ENCODE data around the gene P3H1. TPM values are rescaled to one million over a fixed set of nuclear protein-coding genes. Genes with fewer than 3 reads are reported as not detected.

Gene P3H1
- total and polyA plus RNA-seq, 12 donors: 5.0 to 31.4 (median 9.0) TPM

GRCh38 chr1:42739753-42740700, 26.8 kb downstream of the P3H1 start, which contains the start of gene CLDN19:
Gene CLDN19 (minus strand): TSS chr1:42740236. CDS start chr1:42740063, 173 bp downstream.
- Histone ChIP-seq H3K4me1 (peaks cover 0 to 15% (median 0%) of the 10 kb centered on the region in 9 donors), H3K9me3 (no peaks in the 10 kb centered on the region), H3K4me3 (no peak within 1 kb of the TSS), H3K27me3 (no peaks in the 10 kb centered on the region), H3K36me3 (no peaks in the 10 kb centered on the region), H3K27ac (no peak within 1 kb of the TSS)
- 65 to 67% methylated on average over 27 of the region's 27 CpGs for WGBS, 2 donors
- intact Hi-C loops (cut with DNase I): loop anchor here in 3 of 10 donors (10.0 kb wide), 3 partner anchors 395 to 595 kb away; partner anchors contain the start of gene GUCA2B (in 1 of the 3)
- no peak for ATAC-seq
- no peak for TF ChIP-seq CTCF (IDR thresholded peaks at IDR 0.05)
- no peak for DNase-seq

GRCh38 chr1:42738678-42739226, 28.1 kb downstream of the P3H1 start:
- H3K36me3 ChIP-seq: no peaks in the 10 kb centered on the region
- intact Hi-C loops (cut with DNase I): no loop called here
- no peak overlapping the region for H3K27ac ChIP-seq
- H3K9me3 ChIP-seq: no peaks in the 10 kb centered on the region
- TF ChIP-seq CTCF (IDR thresholded peaks at IDR 0.05): no peak
- WGBS, 2 donors: 79 to 82% methylated on average over 8 of the region's 8 CpGs
- no peaks in the 10 kb centered on the region for H3K27me3 ChIP-seq
- DNase-seq (no peak), ATAC-seq (no peak)
- peaks cover 0 to 15% (median 0%) of the 10 kb centered on the region in 9 donors for H3K4me1 ChIP-seq
- no peak overlapping the region for H3K4me3 ChIP-seq

GRCh38 chr1:42737986-42738677, 28.7 kb downstream of the P3H1 start:
- no peaks in the 10 kb centered on the region for H3K36me3 ChIP-seq
- H3K4me1 ChIP-seq: peaks cover 0 to 15% (median 0%) of the 10 kb centered on the region in 9 donors
- ATAC-seq: no peak
- no peaks in the 10 kb centered on the region for H3K27me3 ChIP-seq
- DNase-seq: no peak
- no peak overlapping the region for H3K4me3 ChIP-seq
- no peaks in the 10 kb centered on the region for H3K9me3 ChIP-seq
- WGBS, 2 donors: 86 to 90% methylated on average over 21 of the region's 21 CpGs
- intact Hi-C loops (cut with DNase I): no loop called here
- no peak overlapping the region for H3K27ac ChIP-seq
- no peak for TF ChIP-seq CTCF (IDR thresholded peaks at IDR 0.05)

GRCh38 chr1:42737257-42737656, 29.6 kb downstream of the P3H1 start:
- peak in 6 of 8 donors; percentile 16 to 44 (median 24) for ATAC-seq
- H3K36me3 ChIP-seq: no peaks in the 10 kb centered on the region
- no peak for DNase-seq
- no peak overlapping the region for H3K4me3 ChIP-seq
- no peak for TF ChIP-seq CTCF (IDR thresholded peaks at IDR 0.05)
- no peaks in the 10 kb centered on the region for H3K27me3 ChIP-seq
- H3K27ac ChIP-seq: no peak overlapping the region
- intact Hi-C loops (cut with DNase I): no loop called here
- no peaks in the 10 kb centered on the region for H3K9me3 ChIP-seq
- WGBS, 2 donors: 53 to 60% methylated on average over 5 of the region's 5 CpGs
- H3K4me1 ChIP-seq: peaks cover 0 to 15% (median 0%) of the 10 kb centered on the region in 9 donors

Data from heart right ventricle (tissue), 16 donors.